Psoas muscle (tissue), 8 donors: ENCODE data around the gene ZNF436. TPM values are rescaled to one million over a fixed set of nuclear protein-coding genes. Genes with fewer than 3 reads are reported as not detected.

ENCODE experiments used
- ATAC-seq, 4 donors: fragments of 200-7000 bp; cut with Tn5 transposase; one replicate each; pipeline ENCODE4 v1.9.1; 2020; ENCODE audit warnings: moderate library complexity in 3 of 4, mild to moderate bottlenecking in 2 of 4
- DNase-seq, 2 donors: peaks; one replicate each; pipeline ENCODE4 v3.0.0-alpha.2; 2020
- H3K27ac ChIP-seq: fragments of 200-600 bp; one replicate; pipeline ENCODE4 v1.8.0; 2022
- H3K27me3 ChIP-seq, 3 donors: fragments of 200-600 bp in 1 of 3; one replicate each; pipeline versions ENCODE4 v1.6.1 to v1.8.0; 2013 to 2022; ENCODE audit warnings: low read length in 2 of 3, mild to moderate bottlenecking in 2 of 3, moderate library complexity in 1 of 3; ENCODE audit not compliant: insufficient read depth in 3 of 3
- H3K36me3 ChIP-seq, 2 donors: fragments of 200-600 bp in 1 of 2; one replicate each; pipeline versions ENCODE4 v1.6.1 to v1.8.0; 2013 to 2022; ENCODE audit warnings: low read depth in 1 of 2, mild to moderate bottlenecking in 1 of 2, moderate library complexity in 1 of 2; ENCODE audit not compliant: insufficient read depth in 1 of 2
- H3K4me1 ChIP-seq: fragments of 200-600 bp; one replicate; pipeline ENCODE4 v1.8.0; 2022
- H3K4me3 ChIP-seq: fragments of 200-600 bp; one replicate; pipeline ENCODE4 v1.8.0; 2022; ENCODE audit warnings: mild to moderate bottlenecking
- H3K9me3 ChIP-seq: fragments of 200-600 bp; one replicate; pipeline ENCODE4 v1.8.0; 2022
- WGBS, 3 donors: extraction: QIAGEN DNeasy Blood & Tissue Kit; methylation state at CpG; one replicate each; pipeline versions ENCODE4 v1.1.6 to v1.1.7; 2013; 5-methylcytosine and 5-hydroxymethylcytosine counted together
- intact Hi-C, 2 donors: fragments of 100-400 bp; cut with DNase I; formaldehyde crosslinking; loops; one replicate each; pipeline versions ENCODE4 v1.11.0 to v1.14.2; 2022
- polyA plus RNA-seq, 3 donors: library from polyadenylated mRNA; stranded (reverse); fragments of 200-250 nt; gene quantifications; one replicate each; pipeline ENCODE4 v1.2.3, GENCODE V29; 2013
- total RNA-seq, 4 donors: library from RNA; stranded (reverse); fragmentation: NEBNext Ultra II Directional in 2 of 4; extraction: Animal tissue kit (Norgen Biotek cat#: 25700) in 2 of 4; gene quantifications; one replicate each; pipeline versions ENCODE4 v1.2.1 to v1.2.4, GENCODE V29; 2021 to 2023
- TF ChIP-seq, protein P1 (sequence below): fragments of 200-600 bp; IDR thresholded peaks from one replicate; pipeline ENCODE4 v1.8.0; 2022; ENCODE audit warnings: antibody characterized with exemption
- donor health status: healthy with polysubstance abuse.
- donor health status: DM: no; HTN: no; CAD: no; lungs with moderate emphysema.
- donor health status: Bipolar disorder and iron deficiency.
- donor health status: healthy.
- donor health status: DM: yes; HTN: yes; CAD: no.
- donor health status: DM: no; HTN: no; CAD: no.
- donor health status: DM: no; HTN: no; CAD: no.
- donor health status: DM: yes; HTN: yes; CAD: no.

The ZNF436 gene
- total and polyA plus RNA-seq, 7 donors, result 2.2 to 11.5 (median 7.2) TPM

DNA sequence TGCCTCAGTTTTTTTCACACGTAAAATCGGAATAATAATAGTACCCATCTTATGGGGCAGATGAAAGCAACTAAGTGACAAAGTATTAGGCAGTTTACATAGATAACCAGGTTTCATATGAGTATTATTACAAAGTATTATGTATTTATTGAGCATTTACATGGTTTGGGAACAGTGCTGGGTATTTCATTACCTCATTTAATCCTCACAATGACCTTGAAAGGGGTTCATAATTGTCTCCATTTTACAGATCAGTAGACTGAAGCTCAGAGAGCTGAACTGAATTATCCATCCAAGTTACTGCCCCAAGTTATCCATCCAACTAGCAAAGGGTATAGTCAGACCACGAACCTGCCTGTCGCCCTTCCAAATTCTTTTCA lies 33.7 kb upstream of the ZNF436 start:
- Histone ChIP-seq H3K4me1 (peaks cover 54% of the 10 kb centered on the region), H3K27ac (peak overlapping the region; percentile 75), H3K36me3 (peaks cover 2 to 4% of the 10 kb centered on the region in 2 donors), H3K4me3 (no peak overlapping the region), H3K27me3 (no peaks in the 10 kb centered on the region), H3K9me3 (no peaks in the 10 kb centered on the region)
- ATAC-seq (no peak), DNase-seq (no peak)
- intact Hi-C loops, result loop anchor here in 1 of 2 donors (5.0 to 10.0 kb wide), 2 partner anchors 36 to 309 kb away; partner anchors contain the start of gene ZNF436
- TF ChIP-seq, protein P1, sequence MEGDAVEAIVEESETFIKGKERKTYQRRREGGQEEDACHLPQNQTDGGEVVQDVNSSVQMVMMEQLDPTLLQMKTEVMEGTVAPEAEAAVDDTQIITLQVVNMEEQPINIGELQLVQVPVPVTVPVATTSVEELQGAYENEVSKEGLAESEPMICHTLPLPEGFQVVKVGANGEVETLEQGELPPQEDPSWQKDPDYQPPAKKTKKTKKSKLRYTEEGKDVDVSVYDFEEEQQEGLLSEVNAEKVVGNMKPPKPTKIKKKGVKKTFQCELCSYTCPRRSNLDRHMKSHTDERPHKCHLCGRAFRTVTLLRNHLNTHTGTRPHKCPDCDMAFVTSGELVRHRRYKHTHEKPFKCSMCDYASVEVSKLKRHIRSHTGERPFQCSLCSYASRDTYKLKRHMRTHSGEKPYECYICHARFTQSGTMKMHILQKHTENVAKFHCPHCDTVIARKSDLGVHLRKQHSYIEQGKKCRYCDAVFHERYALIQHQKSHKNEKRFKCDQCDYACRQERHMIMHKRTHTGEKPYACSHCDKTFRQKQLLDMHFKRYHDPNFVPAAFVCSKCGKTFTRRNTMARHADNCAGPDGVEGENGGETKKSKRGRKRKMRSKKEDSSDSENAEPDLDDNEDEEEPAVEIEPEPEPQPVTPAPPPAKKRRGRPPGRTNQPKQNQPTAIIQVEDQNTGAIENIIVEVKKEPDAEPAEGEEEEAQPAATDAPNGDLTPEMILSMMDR, result no peak
- 60 to 76% (median 62%) methylated on average over 4 of the region's 4 CpGs for WGBS, 3 donors

DNA sequence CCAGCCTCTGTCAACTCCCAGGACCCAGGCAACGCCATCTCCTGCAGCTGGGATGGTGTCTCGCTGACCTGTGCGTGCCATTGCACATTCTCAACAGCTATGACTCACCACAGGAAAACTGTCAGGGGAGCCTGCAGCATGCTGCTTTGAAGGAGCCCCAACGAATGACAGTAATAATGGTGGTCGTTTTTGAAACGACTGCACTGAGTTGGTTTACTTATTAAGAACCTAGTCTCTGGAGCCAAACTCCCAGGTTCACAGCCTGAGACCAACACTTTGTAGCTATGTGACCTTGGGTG lies 33.4 kb upstream of the ZNF436 start:
- Histone ChIP-seq H3K27ac (peak overlapping the region; percentile 75), H3K4me1 (peaks cover 55% of the 10 kb centered on the region)
- peak; percentile 65 to 73 (median 70) for ATAC-seq

DNA sequence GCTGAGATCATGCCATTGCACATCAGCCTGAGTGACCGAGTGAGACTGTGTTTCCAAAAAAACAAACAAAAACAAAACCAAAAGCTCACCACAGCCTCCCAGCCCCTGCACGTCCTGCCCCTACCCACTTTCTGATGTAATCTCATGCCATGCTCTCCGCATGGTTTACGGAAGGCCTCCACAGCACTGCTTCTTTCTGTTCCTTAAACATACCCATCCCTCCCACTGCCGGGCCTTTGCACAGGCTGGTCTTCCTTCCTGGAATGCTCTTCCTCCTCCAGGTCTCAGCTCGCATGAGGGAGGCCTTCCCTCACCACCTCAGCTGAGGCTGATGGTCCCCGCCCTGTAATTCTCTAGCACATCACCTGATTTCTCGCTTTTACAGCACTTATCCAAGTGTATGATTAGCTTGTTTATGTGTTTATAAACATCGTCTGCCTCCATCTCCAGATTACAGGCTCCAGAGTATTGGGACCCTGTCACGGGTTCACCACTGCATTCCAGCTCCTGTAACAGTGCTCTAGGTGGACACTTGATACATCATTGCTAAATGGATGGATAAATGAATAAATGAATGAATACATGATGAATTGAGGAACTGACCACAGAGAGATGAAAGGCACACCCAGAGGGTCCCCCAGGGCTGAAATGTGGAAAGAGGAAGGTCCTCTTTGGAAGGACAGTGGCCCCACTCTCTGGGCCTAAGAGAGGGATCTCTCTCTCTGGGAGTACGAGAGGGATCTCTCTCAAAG lies 32.8 kb upstream of the ZNF436 start:
- H3K27me3 ChIP-seq, result no peaks in the 10 kb centered on the region
- WGBS, 3 donors, result 80 to 82% (median 80%) methylated on average over 11 of the region's 11 CpGs
- ATAC-seq (no peak), DNase-seq (no peak)
- H3K4me1 ChIP-seq, result peaks cover 58% of the 10 kb centered on the region
- H3K27ac ChIP-seq, result peak overlapping the region; percentile 75
- intact Hi-C loops, result loop anchor here in 1 of 2 donors (5.0 to 10.0 kb wide), 2 partner anchors 35 to 308 kb away; partner anchors contain the start of gene ZNF436
- H3K36me3 ChIP-seq, result peaks cover 0 to under 1% of the 10 kb centered on the region in 2 donors
- H3K9me3 ChIP-seq, result no peaks in the 10 kb centered on the region
- TF ChIP-seq, protein P1, result no peak
- no peak overlapping the region for H3K4me3 ChIP-seq

More for the DNA sequence above, 33.4 kb upstream of the ZNF436 start:
- DNase-seq, result no peak
- Histone ChIP-seq H3K9me3 (no peaks in the 10 kb centered on the region), H3K36me3 (peaks cover 0 to 2% of the 10 kb centered on the region in 2 donors), H3K27me3 (no peaks in the 10 kb centered on the region), H3K4me3 (no peak overlapping the region)
- intact Hi-C loops, result loop anchor here in 1 of 2 donors (5.0 to 10.0 kb wide), 2 partner anchors 36 to 308 kb away; partner anchors contain the start of gene ZNF436
- TF ChIP-seq, protein P1, result no peak
- WGBS, 3 donors, result 25 to 39% (median 38%) methylated on average over 6 of the region's 6 CpGs

DNA sequence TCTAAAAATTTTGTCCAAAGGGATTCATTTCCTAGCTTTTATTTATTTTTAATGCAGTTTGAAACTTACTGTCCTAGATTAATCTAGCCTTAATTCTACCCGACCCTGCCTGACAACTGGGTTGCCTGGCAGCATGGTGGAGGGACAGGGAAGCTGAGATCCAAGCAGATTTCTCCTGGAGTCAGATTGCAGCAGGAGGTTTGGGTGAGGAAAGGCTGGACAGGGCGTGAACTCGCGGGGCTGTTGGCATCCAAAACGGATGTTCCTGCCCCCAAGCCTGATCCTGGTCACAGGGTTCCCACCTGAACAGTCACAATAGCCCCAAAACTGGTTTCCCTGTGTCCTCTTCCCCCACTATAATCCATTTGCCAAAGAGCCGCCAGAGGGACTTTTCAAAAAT lies 31.7 kb upstream of the ZNF436 start:
- H3K9me3 ChIP-seq, result no peaks in the 10 kb centered on the region
- H3K4me1 ChIP-seq, result peaks cover 62% of the 10 kb centered on the region
- H3K27me3 ChIP-seq, result no peaks in the 10 kb centered on the region
- 25 to 43% (median 28%) methylated on average over 6 of the region's 6 CpGs for WGBS, 3 donors
- H3K27ac ChIP-seq, result peak overlapping the region; percentile 75
- ATAC-seq, result peak in 3 of 4 donors; percentile 34 to 58 (median 55)
- TF ChIP-seq, protein P1, result no peak
- no peak overlapping the region for H3K4me3 ChIP-seq
- DNase-seq, result no peak
- intact Hi-C loops, result loop anchor here in 1 of 2 donors (5.0 to 10.0 kb wide), 2 partner anchors 34 to 307 kb away; partner anchors contain the start of gene ZNF436
- peaks cover 0 to 9% of the 10 kb centered on the region in 2 donors for H3K36me3 ChIP-seq
